ENCODE data around the gene C19orf81.
"Not testable (repeated sequence)": the region's sequence is repeated elsewhere in the genome, so short reads cannot be mapped to it uniquely, and the experiment has no call there.

C19orf81 gene

GRCh38 chr19:50607874-50608785 lies 41.1 kb upstream of the C19orf81 start:
- no peak for DNase-seq
- Histone ChIP-seq H3K36me3 (ENCODE audit: control insufficient read depth in 1 of 2, insufficient read depth in 2 of 2, low read depth in 1 of 2, low read length in 2 of 2) (no peaks in the 10 kb centered on the region), H2AK5ac (ENCODE audit: low read length, severe bottlenecking) (no peak overlapping the region), H4K91ac (ENCODE audit: low read length) (no peak overlapping the region), H4K8ac (ENCODE audit: low read length) (no peak overlapping the region), H3K4ac (ENCODE audit: low read depth in 1 of 2, low read length in 2 of 2) (no peak overlapping the region), H3K23ac (ENCODE audit: low read length in 2 of 2) (no peak overlapping the region), H3K27ac (ENCODE audit: low read length, poor library complexity, severe bottlenecking) (no peak overlapping the region), H2BK5ac (ENCODE audit: low read depth, low read length, poor library complexity, severe bottlenecking) (no peak overlapping the region), H3K18ac (ENCODE audit: low read depth in 1 of 2, low read length in 2 of 2) (no peak overlapping the region), H2AFZ (ENCODE audit: low read depth, low read length) (no peak overlapping the region), H3K9ac (ENCODE audit: low read length) (no peak overlapping the region), H3K9me3 (ENCODE audit: control insufficient read depth, low read length) (no peaks in the 10 kb centered on the region), H3K79me1 (replicated peaks; ENCODE audit: low read length, poor library complexity, severe bottlenecking) (no peaks in the 10 kb centered on the region), H3K27me3 (ENCODE audit: control insufficient read depth in 1 of 2, insufficient read depth in 1 of 2, low read length in 2 of 2) (peaks cover 0 to 13% of the 10 kb centered on the region in 2 experiments), H2BK120ac (ENCODE audit: low read depth, low read length) (no peak overlapping the region), H2BK15ac (ENCODE audit: low read depth, poor library complexity, severe bottlenecking) (no peak overlapping the region), H3K14ac (ENCODE audit: low read length in 2 of 2) (no peak overlapping the region), H2BK12ac (ENCODE audit: low read length in 2 of 2) (no peak overlapping the region), H3K4me1 (ENCODE audit: control insufficient read depth, insufficient read depth, low read depth, low read length) (no peaks in the 10 kb centered on the region), H3K4me3 (ENCODE audit: insufficient read depth in 1 of 2, low read depth in 1 of 2, low read length in 2 of 2) (peak overlapping the region in 1 of 2 experiments; percentile 44), H3K4me2 (ENCODE audit: low read length, poor library complexity, severe bottlenecking) (no peak overlapping the region)
- WGBS = 67% methylated on average over 56 of the region's 56 CpGs

- 70% methylated on average over 5 of the region's 11 CpGs for WGBS
- H3K27ac ChIP-seq (ENCODE audit: low read length, poor library complexity, severe bottlenecking) = not testable (repeated sequence)
Measured at GRCh38 chr19:50612504-50613404, 36.5 kb upstream of the C19orf81 start.

GRCh38 chr19:50618379-50618778 lies 30.9 kb upstream of the C19orf81 start:
- WGBS = 61% methylated on average over 4 of the region's 5 CpGs
- not testable (repeated sequence) for H3K4ac ChIP-seq (ENCODE audit: low read depth in 1 of 2, low read length in 2 of 2); H2AK5ac ChIP-seq (ENCODE audit: low read length, severe bottlenecking); H4K91ac ChIP-seq (ENCODE audit: low read length); DNase-seq; H3K23ac ChIP-seq (ENCODE audit: low read length in 2 of 2); H3K36me3 ChIP-seq (ENCODE audit: control insufficient read depth in 1 of 2, insufficient read depth in 2 of 2, low read depth in 1 of 2, low read length in 2 of 2); H3K4me1 ChIP-seq (ENCODE audit: control insufficient read depth, insufficient read depth, low read depth, low read length); H3K4me3 ChIP-seq (ENCODE audit: insufficient read depth in 1 of 2, low read depth in 1 of 2, low read length in 2 of 2); H3K9me3 ChIP-seq (ENCODE audit: control insufficient read depth, low read length); H3K27ac ChIP-seq (ENCODE audit: low read length, poor library complexity, severe bottlenecking); H2BK5ac ChIP-seq (ENCODE audit: low read depth, low read length, poor library complexity, severe bottlenecking); H3K79me1 ChIP-seq (replicated peaks; ENCODE audit: low read length, poor library complexity, severe bottlenecking); H2BK120ac ChIP-seq (ENCODE audit: low read depth, low read length); H2AFZ ChIP-seq (ENCODE audit: low read depth, low read length); H3K9ac ChIP-seq (ENCODE audit: low read length); H2BK12ac ChIP-seq (ENCODE audit: low read length in 2 of 2); H2BK15ac ChIP-seq (ENCODE audit: low read depth, poor library complexity, severe bottlenecking); H3K27me3 ChIP-seq (ENCODE audit: control insufficient read depth in 1 of 2, insufficient read depth in 1 of 2, low read length in 2 of 2); H3K18ac ChIP-seq (ENCODE audit: low read depth in 1 of 2, low read length in 2 of 2); H4K8ac ChIP-seq (ENCODE audit: low read length); H3K4me2 ChIP-seq (ENCODE audit: low read length, poor library complexity, severe bottlenecking); H3K14ac ChIP-seq (ENCODE audit: low read length in 2 of 2)

More at GRCh38 chr19:50612504-50613404, 36.5 kb upstream of the C19orf81 start:
- not testable (repeated sequence) for H2AK5ac ChIP-seq (ENCODE audit: low read length, severe bottlenecking); DNase-seq; H2BK12ac ChIP-seq (ENCODE audit: low read length in 2 of 2); H3K23ac ChIP-seq (ENCODE audit: low read length in 2 of 2); H3K4me3 ChIP-seq (ENCODE audit: insufficient read depth in 1 of 2, low read depth in 1 of 2, low read length in 2 of 2); H2BK5ac ChIP-seq (ENCODE audit: low read depth, low read length, poor library complexity, severe bottlenecking); H3K4ac ChIP-seq (ENCODE audit: low read depth in 1 of 2, low read length in 2 of 2); H3K18ac ChIP-seq (ENCODE audit: low read depth in 1 of 2, low read length in 2 of 2); H2AFZ ChIP-seq (ENCODE audit: low read depth, low read length); H2BK120ac ChIP-seq (ENCODE audit: low read depth, low read length); H3K9ac ChIP-seq (ENCODE audit: low read length); H3K36me3 ChIP-seq (ENCODE audit: control insufficient read depth in 1 of 2, insufficient read depth in 2 of 2, low read depth in 1 of 2, low read length in 2 of 2); H3K27me3 ChIP-seq (ENCODE audit: control insufficient read depth in 1 of 2, insufficient read depth in 1 of 2, low read length in 2 of 2); H3K79me1 ChIP-seq (replicated peaks; ENCODE audit: low read length, poor library complexity, severe bottlenecking); H3K14ac ChIP-seq (ENCODE audit: low read length in 2 of 2); H3K4me1 ChIP-seq (ENCODE audit: control insufficient read depth, insufficient read depth, low read depth, low read length); H2BK15ac ChIP-seq (ENCODE audit: low read depth, poor library complexity, severe bottlenecking); H3K9me3 ChIP-seq (ENCODE audit: control insufficient read depth, low read length); H3K4me2 ChIP-seq (ENCODE audit: low read length, poor library complexity, severe bottlenecking); H4K8ac ChIP-seq (ENCODE audit: low read length); H4K91ac ChIP-seq (ENCODE audit: low read length)

GRCh38 chr19:50619184-50619583 lies 30.1 kb upstream of the C19orf81 start:
- not testable (repeated sequence) for H4K91ac ChIP-seq (ENCODE audit: low read length); H2BK120ac ChIP-seq (ENCODE audit: low read depth, low read length); H3K36me3 ChIP-seq (ENCODE audit: control insufficient read depth in 1 of 2, insufficient read depth in 2 of 2, low read depth in 1 of 2, low read length in 2 of 2); H3K4me2 ChIP-seq (ENCODE audit: low read length, poor library complexity, severe bottlenecking); H3K23ac ChIP-seq (ENCODE audit: low read length in 2 of 2); H3K14ac ChIP-seq (ENCODE audit: low read length in 2 of 2); H3K27me3 ChIP-seq (ENCODE audit: control insufficient read depth in 1 of 2, insufficient read depth in 1 of 2, low read length in 2 of 2); H3K4me3 ChIP-seq (ENCODE audit: insufficient read depth in 1 of 2, low read depth in 1 of 2, low read length in 2 of 2); H2AK5ac ChIP-seq (ENCODE audit: low read length, severe bottlenecking); H3K9ac ChIP-seq (ENCODE audit: low read length); H2BK12ac ChIP-seq (ENCODE audit: low read length in 2 of 2); H3K79me1 ChIP-seq (replicated peaks; ENCODE audit: low read length, poor library complexity, severe bottlenecking); H3K27ac ChIP-seq (ENCODE audit: low read length, poor library complexity, severe bottlenecking); DNase-seq; H3K4me1 ChIP-seq (ENCODE audit: control insufficient read depth, insufficient read depth, low read depth, low read length); H3K18ac ChIP-seq (ENCODE audit: low read depth in 1 of 2, low read length in 2 of 2); H2BK15ac ChIP-seq (ENCODE audit: low read depth, poor library complexity, severe bottlenecking); H2AFZ ChIP-seq (ENCODE audit: low read depth, low read length); H3K4ac ChIP-seq (ENCODE audit: low read depth in 1 of 2, low read length in 2 of 2); H4K8ac ChIP-seq (ENCODE audit: low read length); H2BK5ac ChIP-seq (ENCODE audit: low read depth, low read length, poor library complexity, severe bottlenecking); H3K9me3 ChIP-seq (ENCODE audit: control insufficient read depth, low read length)
- WGBS = 69% methylated on average over 5 of the region's 5 CpGs

All from mesenchymal stem cell (in vitro differentiated cells and primary cell).